Activated CD4-positive, alpha-beta T cell treated with anti-CD3 and anti-CD28 coated beads for 48 hours (primary cell): ENCODE measurements around the gene OR5D13.
A peak's percentile ranks its signal among the peaks of the same experiment; 100 is the strongest.

Source experiments
- DNase-seq: peaks from one replicate; pipeline ENCODE4 v3.0.0-alpha.2; 2020

Gene OR5D13

GRCh38 chr11:55773138-55773537 lies at the start of gene OR5D13:
TSS of gene OR5D13 (plus strand) at chr11:55773438. CDS start at chr11:55773438, 0 bp downstream.
- no peak for DNase-seq

- DNase-seq, result peak; percentile 11
These were observed 46.4 kb upstream of the OR5D13 start for GRCh38 chr11:55726715-55727324.

- no peak for DNase-seq
These were observed 40.3 kb upstream of the OR5D13 start for GRCh38 chr11:55732936-55733335.

- no peak for DNase-seq
These were observed 18.4 kb downstream of the OR5D13 start for GRCh38 chr11:55791606-55792005.

- no peak for DNase-seq
These were observed 20.1 kb downstream of the OR5D13 start for GRCh38 chr11:55793321-55793720.

GRCh38 chr11:55795256-55795655 lies 22.0 kb downstream of the OR5D13 start, which contains the start of gene OR5D14:
TSS of gene OR5D14 (plus strand) at chr11:55795556. CDS start at chr11:55795556, 0 bp downstream.
- DNase-seq, result no peak

GRCh38 chr11:55806248-55806647 lies 33.0 kb downstream of the OR5D13 start:
- DNase-seq, result no peak

GRCh38 chr11:55811067-55811466 lies 37.8 kb downstream of the OR5D13 start, which contains the start of gene OR5L1:
TSS of gene OR5L1 (plus strand) at chr11:55811367. CDS start at chr11:55811467, 100 bp downstream.
- no peak for DNase-seq

- no peak for DNase-seq
These were observed 46.1 kb downstream of the OR5D13 start, which contains the start of gene OR5D18 for GRCh38 chr11:55819330-55819729. TSS of gene OR5D18 (plus strand) at chr11:55819630. CDS start at chr11:55819630, 0 bp downstream.
